K562 (cell line): ENCODE data around the gene DCLK1. TPM values are rescaled to one million over a fixed set of nuclear protein-coding genes. Genes with fewer than 3 reads are reported as not detected.

Experiments
- ATAC-seq: fragments of 200-7000 bp; cut with Tn5 transposase; 3 replicates; pipeline ENCODE4 v1.9.1; 2020; ENCODE audit warnings: moderate library complexity
- BruUV-seq: library from RNA; stranded (reverse); fragments of 400-500 nt; replicated peaks from 2 replicates; lab custom pipeline; 2021; lab: Mats Ljungman, UMichigan
- CTCF ChIA-PET: fragments of 300-600 bp; formaldehyde crosslinking; extraction: SDS; loops from one replicate; lab custom pipeline; 2021; ENCODE audit warnings: low intra/inter-chr PET ratio; lab: Yijun Ruan, JAX
- POLR2A ChIA-PET: fragments of 300-600, 350-650 bp; sonication (Branson Sonifier 250); formaldehyde crosslinking; extraction: SDS; loops from one replicate; lab custom pipeline; 2021; ENCODE audit warnings: antibody characterized with exemption, inconsistent platforms; lab: Yijun Ruan, JAX
- DNase-seq, 4 experiments: peaks; one replicate each; pipeline versions ENCODE4 v3.0.0 to v3.0.0-alpha.2; 2011 to 2018; ENCODE audit warnings: low spot score in 3 of 4, mixed read lengths in 3 of 4; ENCODE audit errors: extremely low read depth in 1 of 4
- FAIRE-seq: peaks from 2 replicates; lab custom pipeline; 2011; peaks lifted over from hg19 to GRCh38; lab: Jason Lieb, UNC
- H2AFZ ChIP-seq: 2 replicates; pipeline ENCODE4 v1.6.0; 2011; ENCODE audit warnings: low read depth, low read length, control low read depth, inconsistent platforms
- H3K27ac ChIP-seq: fragments of 200-600 bp; 3 replicates; pipeline ENCODE4 v1.8.0; 2011; ENCODE audit warnings: low read depth, mild to moderate bottlenecking, control low read depth, inconsistent platforms, low read length, moderate library complexity, mixed read lengths; ENCODE audit errors: extremely low read depth
- H3K27me3 ChIP-seq, 2 experiments: fragments of 300-600 bp in 1 of 2; 2 replicates in 1 of 2; 3 replicates in 1 of 2; pipeline versions ENCODE4 v1.6.0 to v1.8.0; 2011; ENCODE audit warnings: inconsistent platforms in 2 of 2, low read length in 2 of 2, mild to moderate bottlenecking in 1 of 2, mixed read lengths in 1 of 2, moderate library complexity in 1 of 2; ENCODE audit not compliant: control insufficient read depth in 2 of 2, insufficient read depth in 2 of 2
- H3K36me3 ChIP-seq: fragments of 300-600 bp; 3 replicates; pipeline ENCODE4 v1.8.0; 2011; ENCODE audit warnings: mild to moderate bottlenecking, low read length, inconsistent platforms; ENCODE audit not compliant: control insufficient read depth, insufficient read depth
- H3K4me1 ChIP-seq, 2 experiments: fragments of 200-600 bp in 1 of 2; replicated peaks in 1 of 2; 2 replicates in 1 of 2; 3 replicates in 1 of 2; pipeline versions ENCODE4 v1.5.1 to v1.8.0; 2011; ENCODE audit warnings: inconsistent platforms in 2 of 2, low read length in 2 of 2, mild to moderate bottlenecking in 1 of 2, mixed read lengths in 1 of 2, moderate library complexity in 1 of 2; ENCODE audit not compliant: control insufficient read depth in 2 of 2, insufficient read depth in 2 of 2
- H3K4me2 ChIP-seq: 2 replicates; pipeline ENCODE4 v1.6.1; 2011; ENCODE audit warnings: low read length, control low read depth, inconsistent platforms, mixed read lengths; ENCODE audit not compliant: insufficient read depth
- H3K4me3 ChIP-seq: fragments of 200-600 bp; sonication (generic), shearing (Covaris generic); 2 replicates; pipeline ENCODE4 v1.5.1; 2016; ENCODE audit warnings: control low read depth, inconsistent platforms
- H3K79me2 ChIP-seq: fragments of 200-600 bp; 3 replicates; pipeline ENCODE4 v1.8.0; 2011; ENCODE audit warnings: low read length, inconsistent platforms; ENCODE audit not compliant: control insufficient read depth, insufficient read depth
- H3K9ac ChIP-seq, 2 experiments: 2 replicates each; pipeline versions ENCODE4 v1.6.0 to v1.6.1; 2011; ENCODE audit warnings: low read depth in 2 of 2, low read length in 2 of 2, control low read depth in 1 of 2, inconsistent platforms in 1 of 2, mild to moderate bottlenecking in 1 of 2, mixed read lengths in 1 of 2; ENCODE audit not compliant: insufficient read depth in 1 of 2
- H3K9me1 ChIP-seq: one replicate; pipeline ENCODE4 v1.6.0; 2011; ENCODE audit warnings: inconsistent platforms, mild to moderate bottlenecking, low read length, moderate library complexity; ENCODE audit not compliant: control insufficient read depth, insufficient read depth
- H3K9me3 ChIP-seq: replicated peaks from 2 replicates; pipeline ENCODE4 v1.5.1; 2011; ENCODE audit warnings: low read depth, low read length, inconsistent platforms; ENCODE audit not compliant: control insufficient read depth, insufficient read depth
- H4K20me1 ChIP-seq: replicated peaks from 2 replicates; pipeline ENCODE4 v1.6.1; 2011; ENCODE audit warnings: low read length, inconsistent platforms, mixed read lengths; ENCODE audit not compliant: control insufficient read depth, insufficient read depth
- BCOR ChIP-seq: fragments of 450-650 bp; IDR thresholded peaks from 2 replicates; pipeline ENCODE4 v1.6.1; 2016
- C11orf30 ChIP-seq: fragments of 450-650 bp; IDR thresholded peaks from 2 replicates; pipeline ENCODE4 v1.6.1; 2016; ENCODE audit warnings: low read depth, mild to moderate bottlenecking
- CHD4 ChIP-seq: fragments of 200-600 bp; sonication (generic); IDR thresholded peaks from 3 replicates; pipeline ENCODE4 v1.6.1; 2012; ENCODE audit warnings: low read depth, mild to moderate bottlenecking, mixed read lengths, low read length, inconsistent platforms; ENCODE audit not compliant: insufficient read depth, insufficient replicate concordance, poor library complexity, severe bottlenecking
- HNRNPH1 ChIP-seq: fragments of 200-400 bp; formaldehyde crosslinking; optimal IDR thresholded peaks from 2 replicates; pipeline ENCODE3; 2017; ENCODE audit warnings: low read depth, mild to moderate bottlenecking, low read length, moderate library complexity
- KLF16 ChIP-seq: IDR thresholded peaks from 2 replicates; pipeline ENCODE4 v1.6.1; 2016; ENCODE audit warnings: antibody characterized with exemption
- PHF20 ChIP-seq: fragments of 450-650 bp; IDR thresholded peaks from 2 replicates; pipeline ENCODE4 v1.6.1; 2018; ENCODE audit not compliant: partially characterized antibody
- RAD21 ChIP-seq, 2 experiments: fragments of 250-450 bp in 1 of 2; fragments of 450-650 bp in 1 of 2; sonication (Bioruptor Pico) in 1 of 2; formaldehyde crosslinking in 1 of 2; IDR thresholded peaks in 1 of 2; conservative IDR thresholded peaks in 1 of 2; 2 replicates each; pipeline versions ENCODE4 v1.4.0 to v1.8.0; 2020 to 2022; ENCODE audit warnings: mild to moderate bottlenecking in 2 of 2, moderate library complexity in 1 of 2
- TCF7L2 ChIP-seq: fragments of 150-350 bp; IDR thresholded peaks from 2 replicates; pipeline ENCODE4 v1.6.1; 2016; ENCODE audit warnings: low read depth, mild to moderate bottlenecking, low read length, moderate library complexity
- ZNF311 ChIP-seq: fragments of 250-450 bp; sonication (Bioruptor Pico); IDR thresholded peaks from 2 replicates; pipeline ENCODE4 v1.4.0; 2020; ENCODE audit warnings: mild to moderate bottlenecking, moderate library complexity
- ZNF707 ChIP-seq: fragments of 250-450 bp; sonication (Bioruptor Pico); conservative IDR thresholded peaks from 2 replicates; pipeline ENCODE4 v1.8.0; 2022; ENCODE audit warnings: inconsistent platforms, mild to moderate bottlenecking, moderate library complexity
- WGBS: fragments of 100-300 bp; shearing (Covaris generic); methylation state at CpG from one replicate; pipeline ENCODE4 v1.1.6; 2016; ENCODE audit warnings: low coverage, mixed read lengths; ENCODE audit not compliant: insufficient coverage; ENCODE audit errors: missing lambda C conversion rate; 5-methylcytosine and 5-hydroxymethylcytosine counted together
- in situ Hi-C: fragments of 300-500 bp; cut with MboI; formaldehyde crosslinking; loops from 4 replicates; pipeline ENCODE4 v1.15.0; 2018; ENCODE audit warnings: inconsistent platforms, mixed read lengths
- intact Hi-C: fragments of 100-400 bp; cut with micrococcal nuclease; formaldehyde crosslinking; loops from 2 replicates; pipeline ENCODE4 v1.14.2; 2022
- polyA plus RNA-seq, 8 experiments: library from polyadenylated mRNA; depleted of rRNA in 4 of 8; stranded (reverse) in 5 of 8; unstranded in 3 of 8; fragments of >200 nt; fragmentation: Nextera tagmentation in 2 of 8; fragmentation: Illumina TruSeq in 1 of 8; extraction: Ambion mirVana in 2 of 8; extraction: Trizol in 1 of 8; gene quantifications; 2 replicates each; pipeline versions ENCODE4 v1.2.1 to v1.2.3, GENCODE V29; 2011 to 2014; ENCODE audit warnings: inconsistent platforms in 1 of 8, missing spikeins in 1 of 8
- total RNA-seq, 7 experiments: library from RNA; depleted of rRNA in 6 of 7; stranded (reverse); fragments of >200 nt in 6 of 7; fragmentation: Illumina TruSeq in 2 of 7; extraction: Trizol in 2 of 7; gene quantifications; 2 replicates each; pipeline versions ENCODE4 v1.2.1 to v1.2.3, GENCODE V29; 2011 to 2021; ENCODE audit warnings: low replicate concordance in 1 of 7
- TF ChIP-seq, protein P1 (sequence below): fragments of 450-650 bp; conservative IDR thresholded peaks from 2 replicates; pipeline ENCODE4 v1.6.1; 2016; ENCODE audit warnings: missing genetic modification characterization, low read depth, mild to moderate bottlenecking, missing compliant biosample characterization, moderate library complexity
- TF ChIP-seq, protein P2 (sequence below): fragments of 250-450 bp; sonication (Bioruptor Pico); IDR thresholded peaks from 2 replicates; pipeline ENCODE4 v1.8.0; 2022; ENCODE audit warnings: inconsistent platforms, mild to moderate bottlenecking, moderate library complexity, borderline replicate concordance

Gene DCLK1
- total and polyA plus RNA-seq, 9 of the 15 experiments (the other 6 are each of a cell fraction or from before 2014, with no cell fraction given), result 0.07 TPM; not detected in 8

DNA sequence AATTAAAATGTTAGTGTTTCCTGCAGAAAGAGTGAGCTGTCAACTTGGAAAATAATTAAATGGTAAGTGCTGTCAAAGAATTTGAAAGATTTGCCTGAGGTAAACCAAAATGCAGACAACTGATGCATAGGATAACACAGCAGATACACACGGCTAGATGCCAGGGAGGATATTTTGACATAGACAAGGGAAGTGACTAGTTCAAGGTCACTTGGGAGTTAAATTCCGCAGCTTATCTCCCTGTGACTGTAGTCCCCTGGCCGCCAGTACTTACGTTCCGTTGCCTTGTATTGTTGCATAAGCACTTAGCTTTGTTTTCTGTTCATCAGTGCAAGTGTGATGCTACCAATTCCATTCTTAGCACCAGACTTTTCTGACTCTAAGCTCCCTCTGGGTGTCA, 407.4 kb downstream of the DCLK1 start:
- in situ Hi-C loops, result no loop called here
- POLR2A ChIA-PET, result no interaction called here

More for the DNA sequence above, 407.4 kb downstream of the DCLK1 start:
- Histone ChIP-seq H3K4me3 (no peak overlapping the region), H3K27ac (no peak overlapping the region), H3K4me2 (no peak overlapping the region), H3K9ac (no peak overlapping the region), H3K79me2 (no peaks in the 10 kb centered on the region), H3K27me3 (no peaks in the 10 kb centered on the region), H3K9me1 (no peaks in the 10 kb centered on the region), H3K9me3 (no peaks in the 10 kb centered on the region), H3K4me1 (no peaks in the 10 kb centered on the region), H4K20me1 (no peaks in the 10 kb centered on the region), H2AFZ (no peak overlapping the region), H3K36me3 (no peaks in the 10 kb centered on the region)
- DNase-seq (no peak), ATAC-seq (no peak), FAIRE-seq (no peak)
- WGBS, result 0% methylated on average over 5 of the region's 5 CpGs
- intact Hi-C loops, result loop anchor here (5.0 kb wide), 1 partner anchor 562 kb away; no protein-coding TSS in a partner anchor
- no TSS peak for BruUV-seq
- TF ChIP-seq, protein P1, sequence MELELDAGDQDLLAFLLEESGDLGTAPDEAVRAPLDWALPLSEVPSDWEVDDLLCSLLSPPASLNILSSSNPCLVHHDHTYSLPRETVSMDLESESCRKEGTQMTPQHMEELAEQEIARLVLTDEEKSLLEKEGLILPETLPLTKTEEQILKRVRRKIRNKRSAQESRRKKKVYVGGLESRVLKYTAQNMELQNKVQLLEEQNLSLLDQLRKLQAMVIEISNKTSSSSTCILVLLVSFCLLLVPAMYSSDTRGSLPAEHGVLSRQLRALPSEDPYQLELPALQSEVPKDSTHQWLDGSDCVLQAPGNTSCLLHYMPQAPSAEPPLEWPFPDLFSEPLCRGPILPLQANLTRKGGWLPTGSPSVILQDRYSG, result no peak
- TF ChIP-seq CHD4 (no peak), HNRNPH1 (no peak), ZNF707 (CRISPR knock-in tag) (no peak), TCF7L2 (no peak), PHF20 (no peak), BCOR (no peak), C11orf30 (no peak), KLF16 (no peak), RAD21 (CRISPR knock-in tag; conservative IDR thresholded peaks at IDR 0.05 in 1 of 2, IDR thresholded peaks at IDR 0.05 in 1 of 2) (no peak), ZNF311 (CRISPR knock-in tag) (no peak)
- TF ChIP-seq, protein P2, sequence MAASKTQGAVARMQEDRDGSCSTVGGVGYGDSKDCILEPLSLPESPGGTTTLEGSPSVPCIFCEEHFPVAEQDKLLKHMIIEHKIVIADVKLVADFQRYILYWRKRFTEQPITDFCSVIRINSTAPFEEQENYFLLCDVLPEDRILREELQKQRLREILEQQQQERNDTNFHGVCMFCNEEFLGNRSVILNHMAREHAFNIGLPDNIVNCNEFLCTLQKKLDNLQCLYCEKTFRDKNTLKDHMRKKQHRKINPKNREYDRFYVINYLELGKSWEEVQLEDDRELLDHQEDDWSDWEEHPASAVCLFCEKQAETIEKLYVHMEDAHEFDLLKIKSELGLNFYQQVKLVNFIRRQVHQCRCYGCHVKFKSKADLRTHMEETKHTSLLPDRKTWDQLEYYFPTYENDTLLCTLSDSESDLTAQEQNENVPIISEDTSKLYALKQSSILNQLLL (CRISPR knock-in tag), result no peak
- CTCF ChIA-PET, result no interaction called here
